Epithelial cell of prostate (primary cell): ENCODE data around the gene MARK3.

ENCODE experiments used
- DNase-seq: peaks from one replicate; pipeline ENCODE4 v3.0.0-alpha.2; 2011; ENCODE audit warnings: low read depth, low spot score
- H3K27ac ChIP-seq: fragments of 450-650 bp; 2 replicates; pipeline ENCODE4 v1.5.1; 2017; ENCODE audit warnings: mild to moderate bottlenecking

The MARK3 gene

GRCh38 chr14:103362780-103363179 is 22.4 kb upstream of the MARK3 start:
- no peak for DNase-seq
- peak overlapping the region; percentile 99 for H3K27ac ChIP-seq

- H3K27ac ChIP-seq: no peak overlapping the region
- no peak for DNase-seq
These were observed 18.5 kb upstream of the MARK3 start for GRCh38 chr14:103366741-103367140.

- H3K27ac ChIP-seq: no peak overlapping the region
- no peak for DNase-seq
These were observed 17.2 kb upstream of the MARK3 start for GRCh38 chr14:103367995-103368394.

GRCh38 chr14:103370087-103370486 is 15.1 kb upstream of the MARK3 start:
- H3K27ac ChIP-seq: no peak overlapping the region
- DNase-seq: no peak

- peak overlapping the region; percentile 89 for H3K27ac ChIP-seq
- no peak for DNase-seq
These were observed 13.2 kb upstream of the MARK3 start for GRCh38 chr14:103372017-103372416.

GRCh38 chr14:103372552-103373304 is 12.5 kb upstream of the MARK3 start:
- peak; percentile 88 for DNase-seq
- peak overlapping the region; percentile 89 for H3K27ac ChIP-seq

- DNase-seq: no peak
- no peak overlapping the region for H3K27ac ChIP-seq
These were observed 11.1 kb upstream of the MARK3 start for GRCh38 chr14:103374121-103374520.

GRCh38 chr14:103377522-103378037 is 7.6 kb upstream of the MARK3 start:
- peak overlapping the region; percentile 31 for H3K27ac ChIP-seq
- DNase-seq: no peak

- no peak for DNase-seq
- peak overlapping the region; percentile 31 for H3K27ac ChIP-seq
These were observed 7.0 kb upstream of the MARK3 start for GRCh38 chr14:103378038-103378854.

- no peak overlapping the region for H3K27ac ChIP-seq
- DNase-seq: no peak
These were observed 4.4 kb upstream of the MARK3 start for GRCh38 chr14:103380719-103381377.

- H3K27ac ChIP-seq: peak overlapping the region; percentile 15
These were observed 2.8 kb upstream of the MARK3 start for GRCh38 chr14:103382376-103382775.

GRCh38 chr14:103384450-103385151 is 614 bp upstream of the MARK3 start:
- DNase-seq: no peak
- H3K27ac ChIP-seq: peak overlapping the region; percentile 90

More at GRCh38 chr14:103382376-103382775, 2.8 kb upstream of the MARK3 start:
- peak; percentile 49 for DNase-seq

- peak overlapping the region; percentile 90 for H3K27ac ChIP-seq
- DNase-seq: no peak
These were observed 906 bp downstream of the MARK3 start for GRCh38 chr14:103385929-103386712.

GRCh38 chr14:103386713-103387329 is 1.6 kb downstream of the MARK3 start:
- peak overlapping the region; percentile 90 for H3K27ac ChIP-seq
- no peak for DNase-seq

- no peak for DNase-seq
- H3K27ac ChIP-seq: peak overlapping the region; percentile 90
These were observed 3.4 kb downstream of the MARK3 start for GRCh38 chr14:103388664-103389063.

GRCh38 chr14:103390605-103391004 is 5.4 kb downstream of the MARK3 start:
- peak overlapping the region; percentile 26 for H3K27ac ChIP-seq
- DNase-seq: no peak

GRCh38 chr14:103391048-103391447 is 5.8 kb downstream of the MARK3 start:
- DNase-seq: no peak
- peak overlapping the region; percentile 26 for H3K27ac ChIP-seq

GRCh38 chr14:103392106-103392505 is 6.9 kb downstream of the MARK3 start:
- H3K27ac ChIP-seq: peak overlapping the region; percentile 24
- DNase-seq: no peak

- DNase-seq: no peak
- peak overlapping the region; percentile 24 for H3K27ac ChIP-seq
These were observed 7.4 kb downstream of the MARK3 start for GRCh38 chr14:103392572-103392971.
